H1 (cell line): ENCODE measurements around the gene EXOC6.

ENCODE experiments used
- ATF2 ChIP-seq: IDR thresholded peaks from 2 replicates; pipeline ENCODE4 v1.6.1; 2012; ENCODE audit warnings: low read length, inconsistent platforms
- BRCA1 ChIP-seq: IDR thresholded peaks from 2 replicates; pipeline ENCODE4 v1.6.1; 2012; ENCODE audit warnings: low read depth, low read length, improper control_type of control experiment
- CBX5 ChIP-seq: fragments of 300-800, 300-1000 bp; sonication (generic); IDR thresholded peaks from 2 replicates; pipeline ENCODE4 v1.7.1; 2016; ENCODE audit warnings: antibody characterized with exemption, low read length, low read depth
- CREB1 ChIP-seq: IDR thresholded peaks from 2 replicates; pipeline ENCODE4 v1.6.1; 2012; ENCODE audit warnings: inconsistent platforms
- CTCF ChIP-seq, 3 experiments: IDR thresholded peaks; 1 replicate in 2 of 3; 2 replicates in 1 of 3; pipeline versions ENCODE4 v1.5.1 to v1.6.1; 2011; ENCODE audit warnings: low read length in 3 of 3, mild to moderate bottlenecking in 3 of 3, inconsistent platforms in 2 of 3, low read depth in 1 of 3, moderate library complexity in 1 of 3; ENCODE audit not compliant: insufficient read depth in 1 of 3; ENCODE audit errors: control extremely low read depth in 1 of 3
- FOSL1 ChIP-seq: IDR thresholded peaks from 2 replicates; pipeline ENCODE4 v1.6.1; 2011; ENCODE audit warnings: mild to moderate bottlenecking, low read depth, low read length, moderate library complexity; ENCODE audit not compliant: insufficient read depth
- NRF1 ChIP-seq: IDR thresholded peaks from 2 replicates; pipeline ENCODE4 v1.6.1; 2011; ENCODE audit warnings: mild to moderate bottlenecking, low read depth, low read length, improper control_type of control experiment
- POLR2A ChIP-seq, 2 experiments: IDR thresholded peaks; 1 replicate in 1 of 2; 2 replicates in 1 of 2; pipeline ENCODE4 v1.6.1; 2011; ENCODE audit warnings: low read depth in 2 of 2, low read length in 2 of 2, mild to moderate bottlenecking in 2 of 2; ENCODE audit errors: control extremely low read depth in 1 of 2
- ZNF274 ChIP-seq: IDR thresholded peaks from 2 replicates; pipeline ENCODE4 v1.7.0; 2012; ENCODE audit warnings: low read length, borderline replicate concordance; ENCODE audit errors: extremely low read depth

DNA sequence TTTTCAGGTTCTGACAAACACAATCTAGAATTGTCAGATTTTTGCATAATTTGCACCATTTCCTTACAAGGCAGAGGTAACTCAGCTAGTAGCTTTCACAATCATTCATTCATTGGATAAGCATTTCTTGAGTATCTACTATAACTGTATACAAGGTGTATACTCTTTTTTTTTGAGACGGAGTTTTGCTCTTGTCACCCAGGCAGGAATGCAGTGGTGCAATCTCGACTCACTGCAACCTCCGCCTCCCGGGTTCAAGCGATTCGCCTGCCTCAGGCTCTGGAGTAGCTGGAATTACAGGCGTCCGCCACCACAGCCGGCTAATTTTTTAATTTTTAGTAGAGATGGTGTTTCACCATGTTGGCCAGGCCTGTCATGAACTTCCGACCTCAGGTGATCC, 16.2 kb upstream of the EXOC6 start:
- no peak for TF ChIP-seq CTCF (IDR thresholded peaks at IDR 0.05; ENCODE audit: control extremely low read depth in 1 of 3, insufficient read depth in 1 of 3, low read depth in 1 of 3, low read length in 3 of 3)
- TF ChIP-seq FOSL1, result no peak
- no peak for TF ChIP-seq POLR2A (IDR thresholded peaks at IDR 0.05; ENCODE audit: control extremely low read depth in 1 of 2, low read depth in 2 of 2, low read length in 2 of 2)
- TF ChIP-seq ATF2, result no peak
- no peak for TF ChIP-seq CREB1
- TF ChIP-seq NRF1, result no peak
- TF ChIP-seq ZNF274, result no peak
- TF ChIP-seq CBX5, result no peak
- no peak for TF ChIP-seq BRCA1
